SU-DHL-6 (cell line): ENCODE data around the gene GATA1.

Experiments
- EZH2phosphoT487 ChIP-seq: fragments of 200-600 bp; sonication (generic), shearing (Covaris generic); conservative IDR thresholded peaks from 2 replicates; pipeline ENCODE4 v1.6.1; 2018; ENCODE audit warnings: mild to moderate bottlenecking, antibody characterized with exemption, low read length, moderate library complexity, mixed read lengths
- TF ChIP-seq, protein P1 (sequence below): fragments of 200-600 bp; sonication (generic); IDR thresholded peaks from one replicate; pipeline ENCODE4 v1.5.1; 2017; ENCODE audit warnings: antibody characterized with exemption, mild to moderate bottlenecking, low read length, moderate library complexity; ENCODE audit not compliant: insufficient read depth, poor library complexity, severe bottlenecking

DNA sequence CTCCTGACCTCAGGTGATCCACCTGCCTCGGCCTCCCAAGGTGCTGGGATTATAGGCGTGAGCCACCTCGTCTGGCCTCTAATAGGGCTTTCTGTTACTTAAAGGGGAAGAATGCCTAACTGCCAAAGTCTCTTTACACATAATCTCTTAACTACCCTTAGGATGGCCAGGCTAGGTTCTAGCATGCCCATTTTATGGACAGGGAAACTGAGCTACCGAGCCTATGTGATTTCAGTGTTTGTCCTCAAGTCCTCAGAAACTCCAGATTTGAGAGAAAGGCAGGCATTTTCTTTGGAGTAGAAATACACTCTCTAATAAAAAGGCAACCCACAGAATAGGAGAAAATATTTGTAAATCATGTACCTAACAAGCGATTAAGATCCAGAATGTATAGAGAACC, 37.2 kb upstream of the GATA1 start:
- TF ChIP-seq, protein P1, sequence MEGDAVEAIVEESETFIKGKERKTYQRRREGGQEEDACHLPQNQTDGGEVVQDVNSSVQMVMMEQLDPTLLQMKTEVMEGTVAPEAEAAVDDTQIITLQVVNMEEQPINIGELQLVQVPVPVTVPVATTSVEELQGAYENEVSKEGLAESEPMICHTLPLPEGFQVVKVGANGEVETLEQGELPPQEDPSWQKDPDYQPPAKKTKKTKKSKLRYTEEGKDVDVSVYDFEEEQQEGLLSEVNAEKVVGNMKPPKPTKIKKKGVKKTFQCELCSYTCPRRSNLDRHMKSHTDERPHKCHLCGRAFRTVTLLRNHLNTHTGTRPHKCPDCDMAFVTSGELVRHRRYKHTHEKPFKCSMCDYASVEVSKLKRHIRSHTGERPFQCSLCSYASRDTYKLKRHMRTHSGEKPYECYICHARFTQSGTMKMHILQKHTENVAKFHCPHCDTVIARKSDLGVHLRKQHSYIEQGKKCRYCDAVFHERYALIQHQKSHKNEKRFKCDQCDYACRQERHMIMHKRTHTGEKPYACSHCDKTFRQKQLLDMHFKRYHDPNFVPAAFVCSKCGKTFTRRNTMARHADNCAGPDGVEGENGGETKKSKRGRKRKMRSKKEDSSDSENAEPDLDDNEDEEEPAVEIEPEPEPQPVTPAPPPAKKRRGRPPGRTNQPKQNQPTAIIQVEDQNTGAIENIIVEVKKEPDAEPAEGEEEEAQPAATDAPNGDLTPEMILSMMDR: no peak
- no peak for TF ChIP-seq EZH2phosphoT487
